Esophagus squamous epithelium (tissue), 4 donors: ENCODE data around the gene MUCL3.

Experiments used
- POLR2A ChIP-seq, 4 donors: fragments of 450-650 bp; IDR thresholded peaks; one replicate each; pipeline ENCODE4 v1.6.1; 2017; ENCODE audit warnings: antibody characterized with exemption in 4 of 4, mild to moderate bottlenecking in 4 of 4, moderate library complexity in 3 of 4
- TF ChIP-seq, protein P1 (sequence below), 6 experiments: fragments of 450-650 bp in 4 of 6; fragments of 200-600 bp in 2 of 6; sonication (generic) in 2 of 6; IDR thresholded peaks; one replicate each; pipeline ENCODE4 v1.5.1; 2016 to 2019; ENCODE audit warnings: antibody characterized with exemption in 6 of 6, mild to moderate bottlenecking in 4 of 6, moderate library complexity in 4 of 6

- TF ChIP-seq, protein P1, sequence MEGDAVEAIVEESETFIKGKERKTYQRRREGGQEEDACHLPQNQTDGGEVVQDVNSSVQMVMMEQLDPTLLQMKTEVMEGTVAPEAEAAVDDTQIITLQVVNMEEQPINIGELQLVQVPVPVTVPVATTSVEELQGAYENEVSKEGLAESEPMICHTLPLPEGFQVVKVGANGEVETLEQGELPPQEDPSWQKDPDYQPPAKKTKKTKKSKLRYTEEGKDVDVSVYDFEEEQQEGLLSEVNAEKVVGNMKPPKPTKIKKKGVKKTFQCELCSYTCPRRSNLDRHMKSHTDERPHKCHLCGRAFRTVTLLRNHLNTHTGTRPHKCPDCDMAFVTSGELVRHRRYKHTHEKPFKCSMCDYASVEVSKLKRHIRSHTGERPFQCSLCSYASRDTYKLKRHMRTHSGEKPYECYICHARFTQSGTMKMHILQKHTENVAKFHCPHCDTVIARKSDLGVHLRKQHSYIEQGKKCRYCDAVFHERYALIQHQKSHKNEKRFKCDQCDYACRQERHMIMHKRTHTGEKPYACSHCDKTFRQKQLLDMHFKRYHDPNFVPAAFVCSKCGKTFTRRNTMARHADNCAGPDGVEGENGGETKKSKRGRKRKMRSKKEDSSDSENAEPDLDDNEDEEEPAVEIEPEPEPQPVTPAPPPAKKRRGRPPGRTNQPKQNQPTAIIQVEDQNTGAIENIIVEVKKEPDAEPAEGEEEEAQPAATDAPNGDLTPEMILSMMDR (IDR thresholded peaks at IDR 0.05) = no peak
- no peak for TF ChIP-seq POLR2A (IDR thresholded peaks at IDR 0.05)
Measured at GRCh38 chr6:30944051-30944450, 3.3 kb downstream of the MUCL3 start.
